ENCODE measurements around the gene MMP2. TPM values are rescaled to one million over a fixed set of nuclear protein-coding genes. Genes with fewer than 3 reads are reported as not detected.

MMP2 gene
- total RNA-seq, 1 experiment from 2014 or later: not detected

DNA sequence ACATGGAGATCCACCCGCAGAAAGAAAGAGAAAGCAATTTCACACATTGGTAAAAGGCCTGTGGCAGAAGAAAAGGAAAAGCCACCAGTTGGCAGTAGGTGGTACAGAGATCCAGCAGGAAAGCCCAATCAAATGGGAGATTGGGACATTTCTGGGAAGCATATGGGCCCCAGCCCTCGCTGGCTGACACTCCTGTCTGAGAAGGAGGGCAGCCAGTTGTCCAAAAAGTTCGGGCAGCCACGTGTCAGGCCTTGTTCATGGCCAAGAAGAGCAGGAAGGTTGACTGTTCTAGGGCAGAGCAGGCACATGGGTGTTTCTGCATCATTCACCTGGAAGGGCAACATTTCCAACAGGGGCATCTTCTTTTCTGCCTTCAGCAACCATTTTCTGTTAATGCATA lies 45.0 kb upstream of the MMP2 start:
- no peak overlapping the region for H3K4me2 ChIP-seq (ENCODE audit: low read length)
- no peaks in the 10 kb centered on the region for H3K9me2 ChIP-seq (replicated peaks; ENCODE audit: low read length)
- H3K79me2 ChIP-seq (ENCODE audit: low read length): no peaks in the 10 kb centered on the region
- no peak for TF ChIP-seq EZH2 (IDR thresholded peaks at IDR 0.05; ENCODE audit: low read length, unreplicated experiment)
- no peak for TF ChIP-seq EZH2phosphoT487 (IDR thresholded peaks at IDR 0.05; ENCODE audit: borderline replicate concordance, low read length)
- TF ChIP-seq, protein P1, sequence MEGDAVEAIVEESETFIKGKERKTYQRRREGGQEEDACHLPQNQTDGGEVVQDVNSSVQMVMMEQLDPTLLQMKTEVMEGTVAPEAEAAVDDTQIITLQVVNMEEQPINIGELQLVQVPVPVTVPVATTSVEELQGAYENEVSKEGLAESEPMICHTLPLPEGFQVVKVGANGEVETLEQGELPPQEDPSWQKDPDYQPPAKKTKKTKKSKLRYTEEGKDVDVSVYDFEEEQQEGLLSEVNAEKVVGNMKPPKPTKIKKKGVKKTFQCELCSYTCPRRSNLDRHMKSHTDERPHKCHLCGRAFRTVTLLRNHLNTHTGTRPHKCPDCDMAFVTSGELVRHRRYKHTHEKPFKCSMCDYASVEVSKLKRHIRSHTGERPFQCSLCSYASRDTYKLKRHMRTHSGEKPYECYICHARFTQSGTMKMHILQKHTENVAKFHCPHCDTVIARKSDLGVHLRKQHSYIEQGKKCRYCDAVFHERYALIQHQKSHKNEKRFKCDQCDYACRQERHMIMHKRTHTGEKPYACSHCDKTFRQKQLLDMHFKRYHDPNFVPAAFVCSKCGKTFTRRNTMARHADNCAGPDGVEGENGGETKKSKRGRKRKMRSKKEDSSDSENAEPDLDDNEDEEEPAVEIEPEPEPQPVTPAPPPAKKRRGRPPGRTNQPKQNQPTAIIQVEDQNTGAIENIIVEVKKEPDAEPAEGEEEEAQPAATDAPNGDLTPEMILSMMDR (conservative IDR thresholded peaks at IDR 0.05; ENCODE audit: low read depth, low read length): no peak
- ChIA-PET CTCF (no interaction called here), POLR2A (ENCODE audit: unreplicated experiment) (no interaction called here)
- intact Hi-C loops (cut with micrococcal nuclease): no loop called here
- no peak for ATAC-seq
- no peaks in the 10 kb centered on the region for H3K9me3 ChIP-seq (ENCODE audit: low read length)
- H3K27me3 ChIP-seq (ENCODE audit: low read length): no peaks in the 10 kb centered on the region
- no peak overlapping the region for H3K9ac ChIP-seq (ENCODE audit: low read length)
- DNase-seq: no peak
- no peaks in the 10 kb centered on the region for H3K36me3 ChIP-seq (ENCODE audit: low read depth, low read length)
- no peak overlapping the region for H2AFZ ChIP-seq (ENCODE audit: low read length)
- H3K4me1 ChIP-seq (ENCODE audit: insufficient read depth, low read length): no peaks in the 10 kb centered on the region
- no peak overlapping the region for H3K27ac ChIP-seq (ENCODE audit: low read length)
- no peaks in the 10 kb centered on the region for H3F3A ChIP-seq (ENCODE audit: low read length, unreplicated experiment)
- no peak overlapping the region for H3K4me3 ChIP-seq (ENCODE audit: low read length)
- H4K20me1 ChIP-seq (ENCODE audit: low read length): no peaks in the 10 kb centered on the region
- no TSS peak for BruUV-seq (replicated peaks)

DNA sequence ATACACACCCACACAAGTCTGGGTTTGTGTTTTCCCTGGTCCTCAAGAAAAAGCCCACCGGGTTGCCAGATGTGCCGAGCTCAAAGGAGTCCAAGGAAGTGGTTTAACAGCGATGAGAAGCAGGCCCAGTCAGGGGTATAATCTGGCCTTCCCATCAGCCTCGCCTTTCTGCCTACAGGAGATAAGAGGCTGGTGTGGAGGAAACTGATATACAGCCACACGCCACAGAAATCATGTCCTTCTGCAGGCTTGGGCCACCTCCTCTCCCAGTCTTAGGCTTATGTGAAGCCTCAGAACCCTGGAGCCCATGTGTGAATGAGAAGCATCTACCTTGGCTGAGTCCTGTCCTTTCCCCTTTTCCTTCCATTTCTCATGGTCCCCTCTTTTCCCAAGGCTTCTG lies 43.6 kb upstream of the MMP2 start:
- DNase-seq (no peak), ATAC-seq (no peak)
- Histone ChIP-seq H3K27me3 (ENCODE audit: low read length) (no peaks in the 10 kb centered on the region; the same call in 1 of the 2 replicates), H3K9me2 (replicated peaks; ENCODE audit: low read length) (no peaks in the 10 kb centered on the region), H3K9ac (ENCODE audit: low read length) (no peak overlapping the region), H3K4me2 (ENCODE audit: low read length) (no peak overlapping the region), H3F3A (ENCODE audit: low read length, unreplicated experiment) (no peaks in the 10 kb centered on the region), H3K79me2 (ENCODE audit: low read length) (no peaks in the 10 kb centered on the region), H3K36me3 (ENCODE audit: low read depth, low read length) (no peaks in the 10 kb centered on the region), H3K4me1 (ENCODE audit: insufficient read depth, low read length) (no peaks in the 10 kb centered on the region), H2AFZ (ENCODE audit: low read length) (no peak overlapping the region), H4K20me1 (ENCODE audit: low read length) (no peaks in the 10 kb centered on the region), H3K4me3 (ENCODE audit: low read length) (no peak overlapping the region), H3K27ac (ENCODE audit: low read length) (no peak overlapping the region), H3K9me3 (ENCODE audit: low read length) (no peaks in the 10 kb centered on the region)
- TF ChIP-seq, protein P1 (conservative IDR thresholded peaks at IDR 0.05; ENCODE audit: low read depth, low read length): no peak
- no peak for TF ChIP-seq EZH2 (IDR thresholded peaks at IDR 0.05; ENCODE audit: low read length, unreplicated experiment)
- no peak for TF ChIP-seq EZH2phosphoT487 (IDR thresholded peaks at IDR 0.05; ENCODE audit: borderline replicate concordance, low read length)
- ChIA-PET POLR2A (ENCODE audit: unreplicated experiment) (no interaction called here), CTCF (no interaction called here)
- intact Hi-C loops (cut with micrococcal nuclease): no loop called here
- no TSS peak for BruUV-seq (replicated peaks)

DNA sequence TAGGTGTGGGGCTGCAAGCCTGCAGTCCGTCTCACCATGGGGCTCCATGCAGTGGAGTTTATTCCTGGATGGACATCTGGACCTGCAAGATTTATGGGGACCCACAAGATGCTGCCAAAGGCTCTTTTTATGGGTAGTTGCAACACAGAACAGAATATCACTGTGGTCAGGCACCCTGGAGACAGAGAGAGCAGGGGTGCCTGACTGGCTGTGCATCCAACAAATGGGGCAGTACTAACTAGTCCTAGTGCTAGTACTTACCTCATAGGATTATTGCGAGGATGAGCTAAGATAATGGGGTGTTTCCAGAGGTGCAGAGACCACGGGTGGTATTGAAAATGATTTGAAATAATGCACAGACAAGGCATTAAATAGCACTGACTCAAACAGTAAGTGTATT lies 42.4 kb upstream of the MMP2 start:
- DNase-seq (no peak), ATAC-seq (no peak)
- no peaks in the 10 kb centered on the region for H3K36me3 ChIP-seq (ENCODE audit: low read depth, low read length)
- no peak overlapping the region for H2AFZ ChIP-seq (ENCODE audit: low read length)
- no peaks in the 10 kb centered on the region for H3K9me3 ChIP-seq (ENCODE audit: low read length)
- no peak overlapping the region for H3K27ac ChIP-seq (ENCODE audit: low read length)
- ChIA-PET POLR2A (ENCODE audit: unreplicated experiment) (no interaction called here), CTCF (no interaction called here)
- no peaks in the 10 kb centered on the region for H3K4me1 ChIP-seq (ENCODE audit: insufficient read depth, low read length)
- no peaks in the 10 kb centered on the region for H3F3A ChIP-seq (ENCODE audit: low read length, unreplicated experiment)
- H3K4me3 ChIP-seq (ENCODE audit: low read length): no peak overlapping the region
- intact Hi-C loops (cut with micrococcal nuclease): no loop called here
- no peaks in the 10 kb centered on the region; the same call in 1 of the 2 replicates for H3K27me3 ChIP-seq (ENCODE audit: low read length)
- no peak overlapping the region for H3K4me2 ChIP-seq (ENCODE audit: low read length)
- BruUV-seq (replicated peaks): no TSS peak
- no peaks in the 10 kb centered on the region for H4K20me1 ChIP-seq (ENCODE audit: low read length)
- TF ChIP-seq EZH2phosphoT487 (IDR thresholded peaks at IDR 0.05; ENCODE audit: borderline replicate concordance, low read length) (no peak), EZH2 (IDR thresholded peaks at IDR 0.05; ENCODE audit: low read length, unreplicated experiment) (no peak)
- TF ChIP-seq, protein P1 (conservative IDR thresholded peaks at IDR 0.05; ENCODE audit: low read depth, low read length): no peak
- H3K9ac ChIP-seq (ENCODE audit: low read length): no peak overlapping the region
- no peaks in the 10 kb centered on the region for H3K9me2 ChIP-seq (replicated peaks; ENCODE audit: low read length)
- no peaks in the 10 kb centered on the region for H3K79me2 ChIP-seq (ENCODE audit: low read length)
